Hypothalamus (tissue), 51 donors: ENCODE results near the gene MAN1A2.
"Not testable (repeated sequence)": the region's sequence is repeated elsewhere in the genome, so short reads cannot be mapped to it uniquely, and the experiment has no call there.

ENCODE experiments used
- DNase-seq, 51 donors: peaks; one replicate each; lab custom pipeline; 2025; lab: John Stamatoyannopoulos, UW

The MAN1A2 gene

GRCh38 chr1:117553471-117553870 is 186.2 kb downstream of the MAN1A2 start:
- no peak for DNase-seq

DNA sequence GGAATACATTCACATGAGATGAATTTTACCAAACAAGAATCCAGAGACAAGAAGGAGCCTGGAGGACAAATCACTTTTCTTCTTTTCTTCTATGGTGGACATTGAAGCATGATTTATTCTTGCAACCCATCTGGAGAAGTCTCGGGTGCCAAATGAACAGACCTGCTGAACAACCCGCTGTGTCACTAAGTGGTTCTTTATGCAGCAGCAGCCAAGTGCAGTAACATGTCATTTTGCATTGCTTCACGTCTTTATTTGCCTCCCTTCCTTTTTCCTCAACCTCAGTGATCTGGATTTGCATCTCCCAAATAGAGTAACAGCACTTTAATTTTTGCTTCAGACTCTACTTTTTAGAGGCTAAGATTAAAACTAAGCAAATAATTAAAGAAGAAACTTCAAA is 188.6 kb downstream of the MAN1A2 start:
- DNase-seq = no peak

- no peak for DNase-seq
These were observed 189.1 kb downstream of the MAN1A2 start for GRCh38 chr1:117556341-117556740.

- no peak for DNase-seq
These were observed 189.7 kb downstream of the MAN1A2 start for GRCh38 chr1:117556976-117557375.

DNA sequence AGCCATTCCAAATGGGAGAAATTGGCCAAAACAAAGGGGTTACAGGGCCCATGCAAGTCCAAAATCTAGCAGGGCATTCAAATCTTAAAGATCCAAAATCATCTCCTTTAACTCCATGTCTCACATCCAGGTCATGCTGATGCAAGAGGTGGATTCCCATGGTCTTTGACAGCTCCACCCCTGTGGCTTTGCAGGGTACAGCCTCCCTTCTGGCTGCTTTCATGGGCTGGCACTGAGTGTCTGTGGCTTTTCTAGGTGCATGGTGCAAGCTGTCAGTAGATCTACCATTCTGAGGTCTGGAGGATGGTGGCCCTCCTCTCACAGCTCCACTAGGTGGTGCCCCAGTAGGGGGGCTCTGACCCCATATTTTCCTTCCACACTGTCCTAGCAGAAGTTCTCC is 191.2 kb downstream of the MAN1A2 start:
- not testable (repeated sequence) for DNase-seq

- no peak for DNase-seq
These were observed 191.9 kb downstream of the MAN1A2 start for GRCh38 chr1:117559139-117559538.

DNA sequence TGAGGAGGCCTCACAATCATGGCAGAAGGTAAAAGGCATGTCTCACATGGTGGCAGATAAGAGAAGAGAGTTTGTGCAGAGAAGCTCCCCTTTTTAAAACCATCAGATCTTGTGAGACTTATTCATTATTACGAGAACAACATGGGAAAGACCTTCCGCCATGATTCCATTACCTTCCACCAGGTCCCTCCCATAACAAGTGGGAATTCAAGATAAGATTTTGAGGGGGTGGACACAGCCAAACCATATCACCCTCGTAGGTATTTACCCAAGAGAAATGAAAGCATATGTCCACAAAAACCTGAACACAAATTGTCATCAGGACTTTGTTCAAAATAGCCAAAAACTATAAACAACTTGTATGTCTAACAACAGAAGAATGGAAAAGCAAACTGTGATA is 192.7 kb downstream of the MAN1A2 start:
- no peak for DNase-seq

GRCh38 chr1:117561071-117561470 is 193.8 kb downstream of the MAN1A2 start:
- DNase-seq = no peak

- DNase-seq = no peak
These were observed 194.3 kb downstream of the MAN1A2 start for GRCh38 chr1:117561551-117561950.

DNA sequence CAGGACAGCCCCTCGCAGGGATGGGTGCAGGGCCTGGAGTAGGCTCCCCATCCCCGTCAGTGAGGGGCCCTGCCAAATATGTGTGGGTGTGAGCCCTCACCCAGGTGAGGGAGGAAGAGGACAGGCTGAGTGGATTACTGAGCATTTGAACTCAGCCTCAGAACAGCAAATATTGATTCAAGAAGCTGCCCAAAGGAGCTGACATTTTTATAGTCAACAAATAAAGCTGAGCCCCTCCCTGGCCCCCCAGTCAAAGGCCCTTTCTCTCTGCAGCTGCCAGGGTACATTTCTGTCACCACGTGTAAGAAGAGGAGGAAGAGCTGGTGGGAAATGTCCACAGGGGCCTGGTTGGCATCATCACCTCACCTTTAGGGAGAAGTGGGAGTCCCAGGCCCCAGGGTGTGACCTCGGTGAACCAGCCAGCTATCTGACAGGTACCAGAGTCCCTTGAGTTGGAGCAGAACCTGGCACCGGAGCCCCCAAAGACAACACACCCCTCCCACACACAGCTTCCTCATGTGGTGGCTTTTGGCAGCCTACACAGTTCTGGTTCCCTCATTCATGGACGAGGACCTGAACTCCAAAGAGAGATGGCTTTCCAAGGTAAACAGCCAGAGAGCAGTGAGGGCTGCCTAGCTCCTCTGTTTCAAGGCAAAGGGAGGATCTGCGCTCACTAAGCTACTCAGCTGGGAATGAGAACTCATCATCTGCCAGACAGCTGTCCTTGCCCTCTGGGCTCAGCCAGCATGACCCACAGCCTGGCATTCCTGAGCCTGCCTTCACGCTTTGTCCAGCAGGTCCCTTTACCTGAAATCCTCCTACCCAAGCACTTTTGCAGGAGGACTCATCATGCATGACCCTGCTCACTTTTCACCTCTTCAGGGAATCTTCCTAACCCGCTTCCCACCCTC is 195.6 kb downstream of the MAN1A2 start:
- DNase-seq = no peak

- no peak for DNase-seq
These were observed 196.2 kb downstream of the MAN1A2 start for GRCh38 chr1:117563492-117563875.

DNA sequence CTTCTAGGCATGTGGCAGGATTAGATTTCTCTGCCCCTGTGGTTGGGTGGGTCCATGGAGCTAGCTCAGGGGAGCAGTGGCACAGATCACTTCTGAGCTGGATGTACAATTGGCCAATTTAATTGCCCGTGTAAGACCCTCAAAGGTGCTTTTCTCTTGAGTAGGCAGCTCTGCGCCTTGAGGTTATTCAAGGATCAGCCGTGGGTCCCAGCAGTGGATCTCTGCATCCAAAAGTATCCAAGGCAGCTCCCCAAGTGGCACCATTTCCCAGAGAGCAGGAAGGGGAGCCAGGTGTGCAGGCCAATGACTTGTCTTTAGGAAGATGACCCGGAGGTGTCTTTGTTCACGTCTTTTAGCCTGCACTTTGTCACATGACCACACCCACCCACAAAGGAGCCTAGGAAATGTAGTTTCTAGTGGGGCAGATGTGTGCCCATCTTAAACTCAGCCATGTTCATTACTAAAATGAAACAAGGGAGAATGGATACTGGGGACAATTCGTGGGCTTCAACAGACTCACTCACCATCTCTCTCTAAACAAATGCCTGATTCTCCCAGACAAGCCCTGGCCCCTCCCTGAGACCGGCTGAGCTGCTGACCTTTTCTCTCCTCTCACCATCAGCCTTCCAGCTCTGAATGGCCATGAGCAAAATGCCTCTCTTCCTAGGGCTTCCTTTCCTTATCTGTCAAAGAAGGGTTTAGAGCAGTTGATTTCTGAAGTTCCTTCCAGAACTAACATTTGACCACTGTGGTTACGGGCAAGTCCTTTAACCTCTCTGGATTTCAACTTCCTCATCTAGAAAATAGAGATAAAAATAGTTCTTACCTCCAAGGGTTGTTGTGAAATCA is 197.2 kb downstream of the MAN1A2 start:
- DNase-seq = no peak

GRCh38 chr1:117565076-117565556 is 197.9 kb downstream of the MAN1A2 start:
- no peak for DNase-seq

DNA sequence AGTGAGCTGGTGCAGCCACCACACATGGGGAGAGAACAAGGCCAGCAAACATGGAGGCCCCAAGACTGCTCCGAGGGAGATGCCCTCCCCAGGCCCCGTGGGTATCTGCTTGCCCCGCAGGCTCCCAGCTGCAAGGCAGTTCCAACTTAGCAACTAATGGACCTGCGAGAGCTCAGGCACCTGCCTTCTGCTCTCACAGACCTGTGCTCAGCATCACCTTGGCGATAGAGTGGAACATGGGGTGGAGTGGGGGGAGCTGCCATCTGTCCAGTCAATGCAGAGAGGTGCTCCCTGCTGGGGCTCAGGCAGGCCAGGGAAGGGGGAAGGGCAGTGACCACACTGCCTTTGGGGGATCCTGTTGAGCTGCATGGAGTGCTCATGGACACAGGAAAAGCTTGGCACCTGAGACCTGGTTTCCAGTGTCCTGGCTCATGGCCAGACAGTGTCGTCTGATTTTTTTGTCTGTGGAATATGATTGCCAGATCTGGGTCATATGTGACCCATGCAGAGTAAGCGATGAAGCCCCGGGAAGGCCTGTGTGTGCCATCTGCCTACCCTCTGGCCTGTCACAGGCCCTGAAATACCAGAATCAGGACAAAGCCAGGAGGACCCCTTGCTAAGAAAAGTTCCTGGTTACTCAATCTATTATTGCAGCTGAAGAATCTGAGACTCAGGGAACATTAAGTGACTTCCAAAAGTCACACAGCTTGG is 198.7 kb downstream of the MAN1A2 start:
- DNase-seq = no peak

DNA sequence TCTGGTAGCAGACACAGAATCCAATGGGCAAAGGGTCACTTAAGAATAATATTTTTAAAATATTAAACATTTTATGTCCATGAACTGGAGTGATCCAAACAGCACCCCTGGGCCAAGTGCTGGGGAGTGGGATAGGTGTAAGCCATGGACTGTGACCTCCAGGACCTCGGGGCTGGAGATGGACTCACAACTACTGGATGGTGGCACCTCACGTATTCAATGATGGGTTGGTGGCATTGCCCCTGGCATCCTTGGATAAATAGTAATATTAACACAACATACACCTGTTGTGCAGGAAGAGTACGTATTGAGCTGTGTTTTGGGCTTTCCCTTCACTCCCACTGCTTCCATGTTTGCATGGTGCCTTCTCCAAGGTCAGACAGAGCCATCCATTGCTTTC is 199.3 kb downstream of the MAN1A2 start:
- no peak for DNase-seq

- DNase-seq = no peak
These were observed 200.2 kb downstream of the MAN1A2 start for GRCh38 chr1:117567435-117567834.

DNA sequence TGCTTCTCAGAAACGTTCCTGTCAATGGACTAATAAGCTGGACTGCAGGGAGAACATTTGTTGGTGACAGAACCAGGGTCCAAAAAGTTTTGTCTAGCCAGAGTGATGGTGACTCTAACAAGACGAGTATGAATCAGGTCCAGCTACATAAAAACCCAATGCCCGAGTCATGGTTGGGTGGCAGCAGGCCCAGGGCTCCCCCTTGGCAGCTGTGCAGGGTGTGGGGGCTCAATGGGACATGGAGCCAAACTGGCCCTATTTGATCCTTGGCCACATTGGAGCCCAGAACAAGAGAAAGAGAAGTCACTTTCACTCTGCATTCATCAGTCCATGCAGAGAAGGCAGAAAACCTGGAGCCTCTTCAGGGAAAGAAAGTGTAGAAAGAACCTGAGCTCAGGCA is 200.7 kb downstream of the MAN1A2 start:
- DNase-seq = no peak

GRCh38 chr1:117568999-117569398 is 201.8 kb downstream of the MAN1A2 start:
- DNase-seq = no peak

DNA sequence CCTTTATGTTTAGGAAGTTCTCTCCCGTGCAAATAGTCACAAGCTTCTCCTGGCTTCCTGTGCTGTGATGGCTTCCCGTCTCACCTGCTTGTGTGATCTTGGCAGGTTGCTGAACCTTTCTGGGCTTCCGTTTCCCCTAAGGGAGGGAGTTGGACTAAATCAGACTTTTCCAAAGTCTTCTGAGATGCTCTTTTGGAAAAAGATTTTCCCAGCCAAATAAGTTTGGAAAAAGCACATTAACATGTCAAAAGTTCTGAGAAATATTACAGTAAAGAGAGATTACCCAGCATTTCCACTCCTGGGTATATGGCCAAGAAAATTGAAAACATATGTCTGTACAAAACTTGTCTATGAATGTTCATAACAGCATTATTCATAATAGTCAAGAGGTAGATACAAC is 202.6 kb downstream of the MAN1A2 start:
- no peak for DNase-seq

GRCh38 chr1:117570988-117571409 is 203.8 kb downstream of the MAN1A2 start:
- DNase-seq = no peak

DNA sequence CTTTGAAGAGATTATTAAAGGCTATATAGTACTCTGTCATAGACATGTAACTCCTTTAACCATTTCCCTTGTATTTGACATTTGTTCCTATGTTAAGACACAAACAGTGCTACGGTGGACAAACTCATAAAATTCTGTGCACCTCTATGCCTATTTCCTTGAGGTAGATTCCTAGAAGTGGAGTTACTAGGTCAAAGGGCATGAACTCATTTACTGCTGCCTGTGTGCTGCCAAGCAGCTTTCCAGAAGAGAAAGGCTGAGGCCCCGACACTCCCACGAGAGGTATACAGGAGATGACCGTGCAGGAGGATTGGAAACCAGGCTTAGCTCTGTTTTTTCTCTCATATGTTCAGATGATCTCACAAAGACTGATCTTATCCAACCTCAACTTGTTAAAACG is 204.2 kb downstream of the MAN1A2 start:
- DNase-seq = no peak
